ENCODE results near the gene ADAR. TPM values are rescaled to one million over a fixed set of nuclear protein-coding genes. Genes with fewer than 3 reads are reported as not detected.

The ADAR gene
- total and polyA plus RNA-seq, 2 donors (not counting 3 experiments of a cell fraction or from before 2014, with no cell fraction given), result 88.2 to 141 TPM

DNA sequence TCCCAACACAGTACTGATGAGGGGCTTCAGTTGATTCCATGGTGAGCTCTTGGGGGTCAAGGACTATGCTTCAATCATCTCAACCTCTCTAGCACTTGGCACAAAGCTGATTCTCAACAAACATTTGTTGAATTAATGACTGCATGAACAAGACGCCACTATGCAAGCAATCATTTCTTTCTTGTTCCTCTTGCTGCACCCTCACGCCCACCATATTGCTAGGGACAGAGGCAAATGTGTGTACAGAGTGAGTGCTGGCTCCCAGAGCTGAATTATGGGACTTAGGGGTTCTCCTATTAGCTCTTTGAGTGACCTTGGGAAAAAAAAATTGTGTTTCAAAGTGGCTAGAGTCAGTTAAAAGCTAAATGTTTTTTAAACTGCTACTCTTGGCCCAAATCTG, 2.5 kb downstream of the ADAR start:
- CTCF ChIA-PET, result interaction anchor here (0.6 to 2.2 kb wide), 7 partner anchors 10 to 280 kb away, joined by 3 to 8 read pairs (median 4); no protein-coding TSS in a partner anchor
- dilution Hi-C loops (cut with MboI; ENCODE audit: extremely low pct_ligation_motif_present, low sequenced_read_pairs), result no loop called here
- no peaks in the 10 kb centered on the region for H3K9me3 ChIP-seq (replicated peaks; ENCODE audit: control insufficient read depth, insufficient read depth, low read length)

More for the DNA sequence above, 2.5 kb downstream of the ADAR start:
- H3K4me2 ChIP-seq (ENCODE audit: insufficient read depth, low read length), result no peak overlapping the region
- H3K4me1 ChIP-seq (ENCODE audit: control insufficient read depth, extremely low read depth, insufficient read depth, low read length), result peaks cover 6% of the 10 kb centered on the region
- POLR2A ChIA-PET, result interaction anchor here (0.7 to 1.0 kb wide), 2 partner anchors 46 to 1826 kb away, joined by 3 read pairs; no protein-coding TSS in a partner anchor
- H3K36me3 ChIP-seq (ENCODE audit: control insufficient read depth in 2 of 2, extremely low read depth in 1 of 2, insufficient read depth in 2 of 2, low read length in 2 of 2), result peaks cover 8 to 18% of the 10 kb centered on the region in 2 experiments
- H4K20me1 ChIP-seq (replicated peaks; ENCODE audit: control insufficient read depth, extremely low read depth, insufficient read depth, low read length), result peaks cover 4% of the 10 kb centered on the region
- no peak overlapping the region for H3K9ac ChIP-seq (replicated peaks; ENCODE audit: extremely low read depth, insufficient read depth, low read length)
- BruUV-seq (replicated peaks), result no TSS peak
- H2AFZ ChIP-seq (ENCODE audit: low read depth, low read length), result no peak overlapping the region
- H3K79me2 ChIP-seq (ENCODE audit: control insufficient read depth, insufficient read depth, low read length), result peaks cover 90% of the 10 kb centered on the region
- no peaks in the 10 kb centered on the region for H3K27me3 ChIP-seq (ENCODE audit: control insufficient read depth in 2 of 2, insufficient read depth in 2 of 2, low read length in 2 of 2)
- FAIRE-seq (no peak), DNase-seq (ENCODE audit: low read depth, low spot score) (no peak)
- intact Hi-C loops (cut with micrococcal nuclease), result no loop called here
- no peak overlapping the region for H3K4me3 ChIP-seq (replicated peaks in 1 of 3; ENCODE audit: insufficient read depth in 1 of 3, low read depth in 1 of 3, low read length in 3 of 3)
- TF ChIP-seq POLR2A (IDR thresholded peaks at IDR 0.05; ENCODE audit: low read depth, low read length), result no peak
- no peak for TF ChIP-seq FOS (IDR thresholded peaks at IDR 0.05; ENCODE audit: borderline replicate concordance, insufficient read depth, low read length)
- TF ChIP-seq MYC (IDR thresholded peaks at IDR 0.05; ENCODE audit: low read depth, low read length), result no peak
- TF ChIP-seq GATA2 (IDR thresholded peaks at IDR 0.05; ENCODE audit: insufficient read depth, insufficient read length, low read depth, low read length), result no peak
- TF ChIP-seq POLR2AphosphoS5 (IDR thresholded peaks at IDR 0.05; ENCODE audit: insufficient read depth, low read depth, low read length), result no peak
- TF ChIP-seq, protein P1, sequence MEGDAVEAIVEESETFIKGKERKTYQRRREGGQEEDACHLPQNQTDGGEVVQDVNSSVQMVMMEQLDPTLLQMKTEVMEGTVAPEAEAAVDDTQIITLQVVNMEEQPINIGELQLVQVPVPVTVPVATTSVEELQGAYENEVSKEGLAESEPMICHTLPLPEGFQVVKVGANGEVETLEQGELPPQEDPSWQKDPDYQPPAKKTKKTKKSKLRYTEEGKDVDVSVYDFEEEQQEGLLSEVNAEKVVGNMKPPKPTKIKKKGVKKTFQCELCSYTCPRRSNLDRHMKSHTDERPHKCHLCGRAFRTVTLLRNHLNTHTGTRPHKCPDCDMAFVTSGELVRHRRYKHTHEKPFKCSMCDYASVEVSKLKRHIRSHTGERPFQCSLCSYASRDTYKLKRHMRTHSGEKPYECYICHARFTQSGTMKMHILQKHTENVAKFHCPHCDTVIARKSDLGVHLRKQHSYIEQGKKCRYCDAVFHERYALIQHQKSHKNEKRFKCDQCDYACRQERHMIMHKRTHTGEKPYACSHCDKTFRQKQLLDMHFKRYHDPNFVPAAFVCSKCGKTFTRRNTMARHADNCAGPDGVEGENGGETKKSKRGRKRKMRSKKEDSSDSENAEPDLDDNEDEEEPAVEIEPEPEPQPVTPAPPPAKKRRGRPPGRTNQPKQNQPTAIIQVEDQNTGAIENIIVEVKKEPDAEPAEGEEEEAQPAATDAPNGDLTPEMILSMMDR (IDR thresholded peaks at IDR 0.05; ENCODE audit: extremely low read depth in 1 of 2, insufficient read depth in 1 of 2, low read depth in 1 of 2, low read length in 2 of 2), result no peak
- TF ChIP-seq JUN (IDR thresholded peaks at IDR 0.05; ENCODE audit: borderline replicate concordance, insufficient read depth, insufficient read length, low read depth), result no peak
- TF ChIP-seq, protein P2, sequence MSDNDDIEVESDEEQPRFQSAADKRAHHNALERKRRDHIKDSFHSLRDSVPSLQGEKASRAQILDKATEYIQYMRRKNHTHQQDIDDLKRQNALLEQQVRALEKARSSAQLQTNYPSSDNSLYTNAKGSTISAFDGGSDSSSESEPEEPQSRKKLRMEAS (IDR thresholded peaks at IDR 0.05; ENCODE audit: insufficient read depth, insufficient read length), result no peak
- TF ChIP-seq EZH2 (IDR thresholded peaks at IDR 0.05; ENCODE audit: borderline replicate concordance, low read depth, low read length, severe bottlenecking), result no peak
- no peak overlapping the region for H3K27ac ChIP-seq (ENCODE audit: insufficient read depth, low read depth, low read length)
- H3K9me1 ChIP-seq (replicated peaks; ENCODE audit: control insufficient read depth, extremely low read depth, insufficient read depth, low read length), result no peaks in the 10 kb centered on the region

All from endothelial cell of umbilical vein (primary cell).